B cell (primary cell): Measurements from ENCODE around the gene UMAD1.

ENCODE experiments used
- CTCF ChIP-seq: fragments of 200-600 bp; IDR thresholded peaks from one replicate; pipeline ENCODE4 v1.8.0; 2022; ENCODE audit warnings: antibody characterized with exemption, mild to moderate bottlenecking
- EZH2 ChIP-seq: IDR thresholded peaks from 2 replicates; pipeline ENCODE4 v1.6.1; 2012; ENCODE audit warnings: borderline replicate concordance, low read depth, mild to moderate bottlenecking, moderate library complexity, low read length; ENCODE audit not compliant: insufficient read depth, poor library complexity, severe bottlenecking

- TF ChIP-seq CTCF (no peak), EZH2 (no peak)
Observed at GRCh38 chr7:7851991-7852390, 211.4 kb downstream of the UMAD1 start.
